Activated T-cell treated with anti-CD3 and anti-CD28 coated beads, Interleukin-2, amount 50 U/mL, for 1 hour (primary cell): ENCODE results near the gene TBC1D24.
A peak's percentile ranks its signal among the peaks of the same experiment; 100 is the strongest.
"Not testable (repeated sequence)": the region's sequence is repeated elsewhere in the genome, so short reads cannot be mapped to it uniquely, and the experiment has no call there.

Experiments used
- DNase-seq: peaks from one replicate; pipeline ENCODE4 v3.0.0-alpha.2; 2020

The TBC1D24 gene

DNA sequence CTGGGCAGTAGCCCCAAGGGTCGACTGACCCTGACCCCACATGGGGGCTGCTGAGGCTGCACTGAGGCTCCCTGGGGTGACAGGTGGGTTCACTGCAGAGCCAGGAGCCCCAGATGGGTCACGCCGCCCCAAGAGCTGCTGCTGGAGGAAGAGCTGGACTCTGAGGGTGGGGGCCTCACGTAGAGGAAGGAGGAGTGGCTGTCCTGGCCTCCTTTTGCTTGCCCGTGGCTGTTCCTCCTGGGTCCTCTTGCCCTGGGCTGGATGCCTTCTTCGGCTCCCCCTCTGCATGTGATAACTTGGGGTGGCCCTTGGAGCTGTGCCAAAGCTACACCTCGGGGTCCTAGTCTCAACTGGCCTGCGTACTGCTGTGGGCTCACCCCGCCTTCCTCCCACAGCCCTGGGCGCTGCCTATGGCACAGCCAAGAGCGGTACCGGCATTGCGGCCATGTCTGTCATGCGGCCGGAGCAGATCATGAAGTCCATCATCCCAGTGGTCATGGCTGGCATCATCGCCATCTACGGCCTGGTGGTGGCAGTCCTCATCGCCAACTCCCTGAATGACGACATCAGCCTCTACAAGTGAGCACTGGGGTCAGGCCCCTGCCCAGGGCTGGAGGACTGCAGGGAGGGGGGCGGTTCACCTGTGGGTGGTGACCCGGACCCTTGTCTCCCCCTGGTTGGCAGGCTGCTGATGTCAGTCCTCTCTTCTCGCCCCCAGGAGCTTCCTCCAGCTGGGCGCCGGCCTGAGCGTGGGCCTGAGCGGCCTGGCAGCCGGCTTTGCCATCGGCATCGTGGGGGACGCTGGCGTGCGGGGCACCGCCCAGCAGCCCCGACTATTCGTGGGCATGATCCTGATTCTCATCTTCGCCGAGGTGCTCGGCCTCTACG, 44.1 kb downstream of the TBC1D24 start:
- DNase-seq: no peak

DNA sequence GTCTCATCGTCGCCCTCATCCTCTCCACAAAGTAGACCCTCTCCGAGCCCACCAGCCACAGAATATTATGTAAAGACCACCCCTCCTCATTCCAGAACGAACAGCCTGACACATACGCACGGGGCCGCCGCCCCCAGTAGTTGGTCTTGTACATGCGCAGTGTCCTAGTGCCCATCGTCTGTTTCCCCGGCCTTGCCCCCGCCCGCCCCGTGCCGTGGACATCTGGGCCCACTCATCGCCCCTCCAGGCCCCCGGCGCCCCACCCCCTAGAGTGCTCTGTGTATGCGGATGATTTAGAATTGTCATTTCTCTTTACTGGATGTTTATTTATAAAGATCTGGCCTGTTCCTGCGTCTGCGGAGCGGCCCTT, 44.8 kb downstream of the TBC1D24 start:
- DNase-seq: no peak

DNA sequence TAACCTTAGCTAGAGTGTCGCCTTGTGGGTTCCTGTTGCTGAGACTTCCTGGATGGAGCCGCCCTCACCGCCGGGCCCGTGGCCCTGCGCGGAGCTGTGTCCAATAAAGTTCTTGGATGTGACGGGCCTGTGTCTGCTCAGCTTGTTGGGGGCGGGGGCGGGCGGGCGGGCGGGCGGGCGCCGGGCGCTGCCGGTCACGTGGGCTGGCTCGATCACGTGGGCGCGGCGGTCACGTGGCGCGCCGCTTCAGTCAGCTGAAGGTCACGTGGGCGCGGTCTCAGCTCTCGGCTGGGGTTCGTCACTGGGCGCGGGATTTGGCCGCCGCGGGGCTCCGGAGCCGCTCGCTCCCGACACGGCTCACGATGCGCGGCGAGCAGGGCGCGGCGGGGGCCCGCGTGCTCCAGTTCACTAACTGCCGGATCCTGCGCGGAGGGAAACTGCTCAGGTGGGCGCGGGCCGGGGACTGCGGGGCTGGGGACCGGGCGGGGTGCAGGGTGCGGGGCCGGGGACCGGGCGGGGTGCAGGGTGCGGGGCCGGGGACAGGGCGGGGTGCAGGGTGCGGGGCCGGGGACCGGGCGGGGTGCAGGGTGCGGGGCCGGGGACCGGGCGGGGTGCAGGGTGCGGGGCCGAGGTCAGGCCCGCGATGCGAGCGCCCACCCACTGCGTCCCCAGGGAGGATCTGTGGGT, 45.3 kb downstream of the TBC1D24 start, which contains the start of gene AMDHD2:
TSS of gene AMDHD2 (plus strand) at position 275 of the 687 bp plus-strand sequence. CDS start at position 363, 88 bp downstream.
- DNase-seq: peak; percentile 88

DNA sequence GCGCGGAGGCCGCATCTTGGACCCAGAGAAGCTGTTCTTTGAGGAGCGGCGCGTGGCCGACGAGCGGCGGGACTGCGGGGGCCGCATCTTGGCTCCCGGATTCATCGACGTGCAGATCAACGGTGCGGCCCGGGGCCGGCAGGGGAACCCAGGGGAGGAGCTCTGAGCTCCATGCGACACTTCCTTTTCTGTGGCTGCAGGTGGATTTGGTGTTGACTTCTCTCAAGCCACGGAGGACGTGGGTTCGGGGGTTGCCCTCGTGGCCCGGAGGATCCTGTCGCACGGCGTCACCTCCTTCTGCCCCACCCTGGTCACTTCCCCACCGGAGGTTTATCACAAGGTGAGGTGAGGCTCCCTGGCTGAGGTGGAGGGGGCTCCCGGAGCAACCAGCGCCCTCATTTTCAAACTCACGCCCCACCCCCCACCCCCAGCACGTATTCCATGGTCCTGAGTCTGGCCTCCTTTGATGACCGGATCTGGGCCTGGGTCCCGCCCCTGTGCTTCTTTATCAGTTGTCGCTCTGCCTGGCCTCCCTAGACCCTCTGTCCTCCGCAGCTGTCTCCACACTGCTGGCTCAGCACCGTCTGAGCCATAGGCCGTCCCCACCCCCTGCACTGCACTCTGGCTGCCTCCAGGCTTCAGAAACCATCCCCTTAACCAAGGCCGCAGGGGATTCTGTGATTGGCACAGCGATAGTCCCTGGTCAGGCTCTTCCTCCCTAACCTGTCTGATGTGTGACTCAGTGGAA, 46.0 kb downstream of the TBC1D24 start:
- DNase-seq: peak; percentile 67

DNA sequence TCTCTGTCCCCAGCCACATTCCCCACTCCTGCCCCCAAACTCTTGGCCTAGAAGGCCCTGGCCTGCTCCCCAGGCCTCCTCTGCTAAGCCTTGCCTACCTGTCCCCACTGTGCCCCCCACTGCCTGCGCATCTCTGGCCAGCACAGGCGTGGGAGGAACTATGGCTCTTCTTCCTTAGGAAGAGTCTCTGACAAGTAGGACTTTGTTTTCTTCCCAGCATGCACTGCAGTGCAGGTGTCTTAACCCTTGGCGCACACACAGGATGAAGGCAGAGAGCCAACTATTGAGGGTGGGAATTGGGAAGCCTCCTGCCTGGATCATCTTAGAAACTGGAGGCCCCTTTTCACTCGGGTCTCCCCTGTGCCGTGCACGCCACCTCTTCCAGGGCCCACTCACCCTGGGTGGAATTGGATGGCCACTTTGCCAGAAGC, 48.9 kb downstream of the TBC1D24 start:
- DNase-seq: no peak

DNA sequence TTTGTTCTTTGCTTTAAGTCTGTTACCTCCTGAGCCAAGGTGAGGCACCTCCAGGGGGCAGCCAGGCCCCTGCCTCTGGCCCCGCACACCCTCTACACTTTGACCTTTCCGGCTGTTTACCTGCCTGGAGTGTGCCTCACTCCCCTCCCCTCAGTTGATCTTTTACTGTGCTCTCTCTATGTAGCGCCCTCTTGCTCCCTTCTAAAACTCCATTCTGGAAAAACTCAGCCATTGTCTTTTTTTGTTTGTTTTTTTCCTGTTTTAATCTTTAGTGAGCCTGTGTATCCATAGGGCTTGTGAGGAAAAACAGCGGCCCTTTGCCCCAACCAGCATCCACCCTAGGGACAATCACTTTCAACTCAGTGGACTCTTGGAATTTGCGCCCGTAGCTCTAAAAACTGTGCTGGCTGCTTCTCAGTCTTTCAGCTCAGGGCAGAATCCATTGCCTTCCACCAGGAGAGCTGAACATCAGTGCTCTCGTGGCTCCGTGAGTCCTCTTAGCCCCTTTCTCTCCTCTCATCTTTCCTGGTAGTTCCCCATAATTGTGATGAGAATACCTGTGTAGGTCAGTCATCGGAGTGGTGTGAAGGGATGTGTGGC, 49.5 kb downstream of the TBC1D24 start:
- no peak for DNase-seq

DNA sequence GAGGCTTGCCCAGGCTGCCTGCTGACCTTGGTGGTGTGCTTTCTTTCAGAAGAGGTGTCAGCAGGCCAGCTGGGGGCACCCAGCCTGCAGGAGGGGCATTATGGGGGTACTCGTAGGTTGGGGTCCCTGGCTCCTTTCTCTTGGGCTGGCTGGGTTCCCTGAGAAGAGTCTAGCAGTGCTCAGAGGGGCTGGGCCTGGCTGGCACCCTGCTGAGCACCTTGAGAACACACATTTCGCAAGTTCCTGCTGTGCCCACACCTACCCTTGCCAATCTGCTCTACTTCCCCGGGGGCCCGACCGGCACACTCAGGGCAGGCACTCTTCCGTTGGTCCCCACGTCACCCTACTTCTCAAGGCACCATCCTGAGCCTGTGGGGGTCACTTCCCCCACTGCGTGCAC, 51.2 kb downstream of the TBC1D24 start:
- DNase-seq: no peak

DNA sequence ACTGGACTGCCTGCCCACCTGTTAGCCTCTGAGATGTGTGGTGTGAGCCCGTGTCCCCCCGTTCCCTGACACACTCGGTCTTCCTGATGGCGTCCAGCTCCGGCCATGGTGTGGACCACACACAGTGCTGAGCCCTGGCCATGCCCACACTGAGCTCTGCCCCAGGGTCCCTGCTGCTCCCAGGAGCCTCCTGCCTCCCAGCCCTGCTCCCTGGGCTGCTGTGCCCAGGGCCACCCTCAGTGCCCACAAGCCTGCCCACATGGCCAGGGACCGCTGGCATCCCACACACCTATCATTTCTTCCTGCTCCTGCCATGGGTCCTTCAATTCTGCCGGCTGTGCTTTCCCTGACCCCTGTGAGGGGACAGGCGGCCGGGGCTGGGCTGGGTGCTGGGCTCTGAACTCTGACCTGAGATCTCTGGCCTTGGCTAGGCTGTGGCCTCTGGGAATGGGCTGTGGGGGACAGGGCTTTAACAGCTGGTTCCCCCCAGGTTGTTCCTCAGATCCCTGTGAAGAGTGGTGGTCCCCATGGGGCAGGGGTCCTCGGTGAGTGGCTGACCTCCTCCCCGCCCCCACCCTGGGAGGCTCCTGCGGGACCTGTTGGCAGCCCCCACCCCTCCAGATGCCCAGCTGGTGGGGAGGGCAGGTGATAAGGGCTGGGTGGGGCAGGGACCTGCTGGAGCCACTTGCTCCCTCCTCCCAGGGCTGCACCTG, 52.3 kb downstream of the TBC1D24 start:
- DNase-seq: no peak

DNA sequence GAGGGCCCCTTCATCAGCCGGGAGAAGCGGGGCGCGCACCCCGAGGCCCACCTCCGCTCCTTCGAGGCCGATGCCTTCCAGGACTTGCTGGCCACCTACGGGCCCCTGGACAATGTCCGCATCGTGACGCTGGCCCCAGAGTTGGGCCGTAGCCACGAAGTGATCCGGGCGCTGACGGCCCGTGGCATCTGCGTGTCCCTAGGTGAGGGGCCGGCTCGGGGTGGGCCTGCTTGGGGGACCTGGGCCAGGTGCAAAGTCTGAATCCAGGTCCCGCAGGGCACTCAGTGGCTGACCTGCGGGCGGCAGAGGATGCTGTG, 52.8 kb downstream of the TBC1D24 start:
- DNase-seq: no peak

DNA sequence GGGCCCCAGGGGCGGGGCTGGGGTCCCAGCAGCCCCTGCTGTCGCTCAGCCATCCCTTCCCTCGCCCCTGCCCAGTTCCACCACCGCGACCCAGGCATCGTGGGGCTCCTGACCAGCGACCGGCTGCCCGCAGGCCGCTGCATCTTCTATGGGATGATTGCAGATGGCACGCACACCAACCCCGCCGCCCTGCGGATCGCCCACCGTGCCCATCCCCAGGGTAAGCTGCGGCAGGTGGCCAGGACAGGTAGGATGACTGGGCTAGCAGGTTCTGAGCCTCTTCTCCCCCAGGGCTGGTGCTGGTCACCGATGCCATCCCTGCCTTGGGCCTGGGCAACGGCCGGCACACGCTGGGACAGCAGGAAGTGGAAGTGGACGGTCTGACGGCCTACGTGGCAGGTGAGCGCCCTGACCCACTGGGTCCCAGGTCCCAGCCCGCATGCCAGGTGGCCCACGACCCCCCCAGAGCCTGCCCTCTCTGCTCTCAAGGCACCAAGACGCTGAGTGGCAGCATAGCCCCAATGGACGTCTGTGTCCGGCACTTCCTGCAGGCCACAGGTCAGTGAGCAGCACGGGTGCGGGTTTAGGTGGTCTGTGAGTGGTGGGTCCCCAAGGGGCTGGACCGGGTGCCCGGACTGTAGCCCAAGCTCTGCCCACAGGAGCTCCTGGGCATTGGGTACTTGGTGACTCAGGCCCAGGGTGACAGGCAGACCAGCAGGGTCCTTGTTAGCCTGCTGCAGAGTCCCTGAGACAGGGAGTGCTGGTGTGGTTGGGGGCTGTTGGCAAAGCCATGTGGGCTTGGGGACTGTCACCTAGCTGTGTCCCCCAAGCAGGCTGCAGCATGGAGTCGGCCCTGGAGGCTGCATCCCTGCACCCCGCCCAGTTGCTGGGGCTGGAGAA, 53.5 kb downstream of the TBC1D24 start:
- no peak for DNase-seq

DNA sequence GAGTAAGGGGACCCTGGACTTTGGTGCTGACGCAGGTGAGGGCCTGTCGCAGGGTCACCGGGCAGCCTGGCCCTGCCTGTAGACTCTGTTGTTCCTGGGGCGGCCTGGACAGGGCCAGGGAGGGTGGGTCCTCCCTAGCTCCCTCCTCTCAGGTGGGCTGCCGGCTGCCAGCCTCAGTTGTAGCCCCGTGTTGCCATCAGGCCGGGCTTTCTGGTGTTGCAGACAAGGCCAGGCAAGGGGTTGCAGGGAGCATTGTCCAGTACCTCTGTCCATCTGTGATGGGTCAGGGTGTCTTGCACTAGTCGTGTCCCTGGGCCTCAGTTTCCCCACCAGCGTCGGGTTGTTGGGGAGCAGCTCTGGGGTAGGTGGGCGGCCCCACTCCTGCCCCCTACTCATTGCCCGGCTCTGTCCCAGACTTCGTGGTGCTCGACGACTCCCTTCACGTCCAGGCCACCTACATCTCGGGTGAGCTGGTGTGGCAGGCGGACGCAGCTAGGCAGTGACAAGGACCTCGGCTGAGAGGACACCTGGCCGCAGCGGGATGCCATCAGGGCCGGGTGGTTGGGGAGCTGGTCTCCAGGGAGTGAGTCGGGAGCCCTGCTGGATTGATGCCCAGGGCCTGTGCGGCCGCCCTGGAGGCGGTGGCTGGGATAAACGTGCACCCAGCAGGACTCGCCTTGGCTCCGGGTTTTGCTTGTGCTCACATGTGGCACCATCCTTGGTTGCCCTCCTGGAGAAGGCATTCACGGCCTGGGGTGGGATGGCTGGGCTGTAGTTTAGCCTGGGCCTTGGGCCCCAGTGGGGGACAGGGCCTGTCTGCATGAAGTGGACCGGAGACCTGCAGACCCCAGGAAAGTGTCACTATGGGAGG, 54.4 kb downstream of the TBC1D24 start:
- no peak for DNase-seq

DNA sequence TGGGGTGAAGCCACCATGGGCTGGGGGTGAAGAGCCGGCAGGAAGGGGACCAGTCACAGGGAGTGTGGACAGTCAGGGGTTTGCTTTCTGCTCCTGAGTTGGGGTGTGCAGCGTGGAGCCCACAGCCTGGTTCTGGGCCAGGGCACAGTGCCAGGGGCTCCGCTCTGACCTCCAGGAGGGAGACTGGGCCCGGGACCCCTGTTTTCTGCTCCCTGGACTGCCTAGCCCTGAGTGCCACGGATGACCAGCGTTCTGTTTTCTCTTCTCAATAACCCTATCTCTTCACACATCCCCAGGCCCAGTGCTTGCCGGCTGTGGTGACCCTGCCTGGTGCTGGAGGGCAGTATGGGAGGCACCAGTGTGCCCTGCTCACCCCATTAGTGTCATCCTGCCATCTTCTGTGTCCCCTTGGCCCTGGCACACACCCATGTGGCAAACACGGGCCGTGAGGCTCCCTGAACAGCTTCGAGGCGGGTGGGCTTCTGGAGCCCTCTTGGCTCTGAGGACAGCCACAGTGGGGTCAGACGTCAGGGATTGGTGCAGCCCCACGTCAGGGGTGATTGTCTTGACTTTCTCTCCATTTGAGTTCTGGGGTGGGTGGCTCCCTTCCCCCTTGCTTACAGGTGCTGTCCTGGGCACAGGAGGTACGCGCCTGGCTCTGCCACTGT, 55.2 kb downstream of the TBC1D24 start:
- no peak for DNase-seq

DNA sequence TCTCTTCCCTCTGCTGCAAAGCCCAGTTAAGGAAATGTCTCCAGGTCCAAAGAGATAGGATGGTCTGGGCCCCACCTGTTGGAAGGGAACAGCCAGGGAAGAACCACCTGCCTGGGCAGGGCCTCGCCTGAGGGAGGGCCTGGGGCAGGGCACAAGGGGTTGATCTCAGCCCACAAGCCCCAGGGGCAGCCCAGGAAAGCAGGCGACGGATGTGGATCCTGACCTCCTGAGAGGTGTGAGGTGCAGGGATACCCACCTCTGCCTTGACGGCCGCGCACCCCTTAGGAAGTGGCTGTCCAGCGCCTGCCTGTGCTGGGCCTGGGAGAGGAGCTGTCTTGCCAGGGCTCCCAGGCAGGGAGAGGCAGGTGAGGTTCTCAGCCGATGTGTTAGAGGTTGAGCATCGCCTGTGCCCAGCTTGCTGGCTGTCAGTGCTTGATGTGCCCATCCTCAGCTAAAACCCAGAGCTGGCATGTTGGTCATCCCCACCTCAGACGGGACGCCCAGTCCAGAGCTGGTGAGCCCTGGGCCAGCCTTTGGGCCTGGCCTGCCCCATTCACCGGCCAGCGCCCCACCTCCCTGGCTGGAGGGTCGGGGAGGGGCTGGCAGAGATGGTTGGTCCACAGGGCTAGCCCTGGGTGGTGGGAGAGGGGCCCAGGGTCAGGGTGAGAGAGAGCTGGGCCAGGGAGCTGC, 55.8 kb downstream of the TBC1D24 start:
- DNase-seq: no peak

DNA sequence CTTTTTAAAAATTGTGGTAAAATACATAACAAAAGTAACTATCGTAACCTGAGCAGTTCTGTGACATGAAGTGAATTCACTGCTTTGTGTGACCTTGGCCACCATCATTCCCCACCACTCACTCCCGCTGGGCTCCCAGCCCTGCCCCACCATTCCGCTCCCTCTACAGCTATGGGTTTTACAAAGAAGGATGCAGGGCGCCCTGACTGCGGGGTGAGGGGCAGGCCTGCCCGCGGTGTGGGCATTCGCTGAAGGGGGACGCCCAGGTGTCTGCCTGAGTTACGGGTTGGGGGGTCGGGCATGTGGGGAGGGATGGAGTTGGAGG, 56.4 kb downstream of the TBC1D24 start, which contains the start of gene CEMP1:
TSS of gene CEMP1 (minus strand) at position 38 of the 325 bp plus-strand sequence. CDS start 335 bp downstream, outside the sequence.
- DNase-seq: no peak

DNA sequence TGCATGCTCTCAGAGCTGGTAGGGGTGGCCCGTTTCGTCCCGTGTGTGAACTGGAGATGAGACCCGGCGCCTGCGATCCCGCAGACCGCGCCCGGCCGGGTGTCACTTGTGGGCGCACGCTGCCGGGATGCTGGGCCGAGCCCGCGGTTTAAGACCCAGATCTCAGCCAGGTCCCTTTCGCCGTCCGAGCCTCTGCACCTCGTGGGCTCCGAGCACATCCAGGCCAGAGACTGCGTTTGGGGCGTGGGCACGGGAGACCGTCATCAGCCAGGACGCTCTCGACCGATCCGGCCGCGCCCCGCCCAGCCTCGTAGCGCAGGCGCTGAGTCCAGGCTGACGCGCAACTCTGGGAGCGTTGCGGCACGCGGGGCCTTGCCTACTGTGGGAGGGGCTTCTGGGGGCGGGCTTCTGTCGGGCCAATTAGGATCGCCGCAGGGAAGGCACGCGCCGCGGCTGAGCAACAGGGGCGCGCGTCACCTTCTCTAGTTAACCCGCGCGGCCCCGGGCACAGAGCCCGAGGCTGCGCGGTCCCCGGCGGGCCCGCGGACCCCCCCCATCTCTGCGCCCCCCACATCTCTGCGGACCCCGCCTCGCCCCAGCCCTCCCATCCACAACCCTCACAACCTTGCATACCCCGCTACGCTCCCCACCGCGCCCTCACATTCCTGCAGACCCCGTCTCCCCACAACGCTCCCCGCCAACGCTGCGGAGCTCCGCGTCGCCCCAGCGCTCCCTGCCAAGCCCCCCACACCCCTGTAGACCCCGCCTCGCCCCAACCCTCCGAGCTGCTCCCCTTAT, 57.0 kb downstream of the TBC1D24 start:
- peak; percentile 95 for DNase-seq

DNA sequence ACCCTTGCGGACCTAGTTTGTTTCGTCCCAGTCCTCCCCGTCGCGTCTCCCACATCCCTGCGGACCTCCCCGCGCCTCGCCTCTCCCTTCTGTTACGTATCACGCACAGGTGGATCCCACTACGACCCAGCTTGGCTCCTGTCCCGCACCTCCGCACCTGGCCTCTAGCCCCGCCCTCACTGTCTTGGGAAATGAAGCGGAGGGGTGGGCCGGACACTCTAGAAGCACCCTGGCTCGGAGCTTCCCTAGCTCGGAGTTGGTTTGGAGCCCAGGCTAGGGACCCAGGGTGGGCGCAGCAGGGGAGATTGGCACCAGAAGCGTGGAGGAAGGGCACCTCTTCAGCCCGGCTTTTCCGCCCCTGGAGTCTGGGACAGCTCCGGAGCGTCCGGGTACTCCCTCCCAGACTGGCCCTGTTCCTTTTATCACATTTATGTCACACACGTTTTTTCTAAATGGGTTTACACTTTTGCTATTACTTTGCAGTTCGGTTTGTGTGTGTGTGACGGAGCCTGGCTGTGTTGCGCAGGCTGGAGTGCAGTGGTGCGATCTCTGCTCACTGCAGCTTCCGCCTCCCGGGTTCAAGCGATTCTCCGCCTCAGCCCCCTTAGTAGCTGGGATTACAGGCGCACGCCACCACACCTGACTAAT, 57.7 kb downstream of the TBC1D24 start:
- DNase-seq: peak; percentile 63

DNA sequence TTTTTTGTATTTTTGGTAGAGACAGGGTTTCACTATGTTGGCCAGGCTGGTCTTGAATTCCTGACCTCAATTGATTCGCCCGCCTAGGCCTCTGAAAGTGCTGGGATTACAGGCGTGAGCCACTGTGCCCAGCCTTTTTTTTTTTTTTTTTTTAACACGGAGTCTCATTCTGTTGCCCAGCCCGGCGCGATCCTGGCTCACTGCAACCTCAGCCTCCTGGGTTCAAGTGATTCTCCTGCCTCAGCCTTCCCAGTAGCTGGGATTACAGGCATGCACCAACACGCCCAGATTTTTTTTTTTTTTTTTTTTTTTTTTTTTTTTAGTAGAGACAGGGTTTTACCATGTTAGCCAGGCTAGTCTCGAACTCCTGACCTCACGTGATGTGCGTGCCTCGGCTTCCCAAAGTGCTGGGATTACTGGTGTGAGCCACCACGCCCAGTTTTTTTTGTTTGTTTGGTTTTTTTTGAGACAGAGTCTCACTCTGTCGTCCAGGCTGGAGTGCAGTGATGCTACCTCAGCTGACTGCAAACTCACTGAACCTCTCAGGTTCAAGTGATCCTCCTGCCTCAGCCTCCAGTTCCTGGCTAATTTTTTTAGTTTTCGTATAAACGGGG, 58.3 kb downstream of the TBC1D24 start:
- not testable (repeated sequence) for DNase-seq
